Measurements from ENCODE around the gene LMF1.

GRCh38 chr16:918068-918467 is 52.7 kb downstream of the LMF1 start:
- TF ChIP-seq, protein P1, sequence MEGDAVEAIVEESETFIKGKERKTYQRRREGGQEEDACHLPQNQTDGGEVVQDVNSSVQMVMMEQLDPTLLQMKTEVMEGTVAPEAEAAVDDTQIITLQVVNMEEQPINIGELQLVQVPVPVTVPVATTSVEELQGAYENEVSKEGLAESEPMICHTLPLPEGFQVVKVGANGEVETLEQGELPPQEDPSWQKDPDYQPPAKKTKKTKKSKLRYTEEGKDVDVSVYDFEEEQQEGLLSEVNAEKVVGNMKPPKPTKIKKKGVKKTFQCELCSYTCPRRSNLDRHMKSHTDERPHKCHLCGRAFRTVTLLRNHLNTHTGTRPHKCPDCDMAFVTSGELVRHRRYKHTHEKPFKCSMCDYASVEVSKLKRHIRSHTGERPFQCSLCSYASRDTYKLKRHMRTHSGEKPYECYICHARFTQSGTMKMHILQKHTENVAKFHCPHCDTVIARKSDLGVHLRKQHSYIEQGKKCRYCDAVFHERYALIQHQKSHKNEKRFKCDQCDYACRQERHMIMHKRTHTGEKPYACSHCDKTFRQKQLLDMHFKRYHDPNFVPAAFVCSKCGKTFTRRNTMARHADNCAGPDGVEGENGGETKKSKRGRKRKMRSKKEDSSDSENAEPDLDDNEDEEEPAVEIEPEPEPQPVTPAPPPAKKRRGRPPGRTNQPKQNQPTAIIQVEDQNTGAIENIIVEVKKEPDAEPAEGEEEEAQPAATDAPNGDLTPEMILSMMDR (IDR thresholded peaks at IDR 0.05; ENCODE audit: poor library complexity, severe bottlenecking), result no peak
- TF ChIP-seq EZH2 (IDR thresholded peaks at IDR 0.05; ENCODE audit: borderline replicate concordance, insufficient read depth, low read length, poor library complexity, severe bottlenecking), result no peak
- TF ChIP-seq, protein P2, sequence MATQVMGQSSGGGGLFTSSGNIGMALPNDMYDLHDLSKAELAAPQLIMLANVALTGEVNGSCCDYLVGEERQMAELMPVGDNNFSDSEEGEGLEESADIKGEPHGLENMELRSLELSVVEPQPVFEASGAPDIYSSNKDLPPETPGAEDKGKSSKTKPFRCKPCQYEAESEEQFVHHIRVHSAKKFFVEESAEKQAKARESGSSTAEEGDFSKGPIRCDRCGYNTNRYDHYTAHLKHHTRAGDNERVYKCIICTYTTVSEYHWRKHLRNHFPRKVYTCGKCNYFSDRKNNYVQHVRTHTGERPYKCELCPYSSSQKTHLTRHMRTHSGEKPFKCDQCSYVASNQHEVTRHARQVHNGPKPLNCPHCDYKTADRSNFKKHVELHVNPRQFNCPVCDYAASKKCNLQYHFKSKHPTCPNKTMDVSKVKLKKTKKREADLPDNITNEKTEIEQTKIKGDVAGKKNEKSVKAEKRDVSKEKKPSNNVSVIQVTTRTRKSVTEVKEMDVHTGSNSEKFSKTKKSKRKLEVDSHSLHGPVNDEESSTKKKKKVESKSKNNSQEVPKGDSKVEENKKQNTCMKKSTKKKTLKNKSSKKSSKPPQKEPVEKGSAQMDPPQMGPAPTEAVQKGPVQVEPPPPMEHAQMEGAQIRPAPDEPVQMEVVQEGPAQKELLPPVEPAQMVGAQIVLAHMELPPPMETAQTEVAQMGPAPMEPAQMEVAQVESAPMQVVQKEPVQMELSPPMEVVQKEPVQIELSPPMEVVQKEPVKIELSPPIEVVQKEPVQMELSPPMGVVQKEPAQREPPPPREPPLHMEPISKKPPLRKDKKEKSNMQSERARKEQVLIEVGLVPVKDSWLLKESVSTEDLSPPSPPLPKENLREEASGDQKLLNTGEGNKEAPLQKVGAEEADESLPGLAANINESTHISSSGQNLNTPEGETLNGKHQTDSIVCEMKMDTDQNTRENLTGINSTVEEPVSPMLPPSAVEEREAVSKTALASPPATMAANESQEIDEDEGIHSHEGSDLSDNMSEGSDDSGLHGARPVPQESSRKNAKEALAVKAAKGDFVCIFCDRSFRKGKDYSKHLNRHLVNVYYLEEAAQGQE (IDR thresholded peaks at IDR 0.05; ENCODE audit: borderline replicate concordance), result no peak

Measured in neural cell (in vitro differentiated cells).